ENCODE measurements around the gene NUDCD2.
"Not testable (repeated sequence)": the region's sequence is repeated elsewhere in the genome, so short reads cannot be mapped to it uniquely, and the experiment has no call there.

The NUDCD2 gene

DNA sequence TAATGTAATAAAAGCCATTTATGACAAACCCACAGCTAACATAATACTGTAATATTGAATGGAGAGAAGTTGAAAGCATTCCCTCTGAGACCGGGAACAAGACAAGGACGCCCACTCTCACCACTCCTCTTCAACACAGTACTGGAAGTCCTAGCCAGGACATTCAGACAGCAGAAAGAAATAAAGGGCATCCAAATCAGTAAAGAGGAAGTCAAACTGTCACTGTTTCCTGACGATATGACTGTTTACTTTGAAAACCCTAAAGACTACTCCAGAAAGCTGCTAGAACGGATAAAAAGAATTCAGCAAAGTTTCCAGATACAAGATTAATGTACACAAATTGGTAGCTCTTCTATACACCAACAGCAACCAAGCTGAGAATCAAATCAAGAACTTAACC lies 33.8 kb downstream of the NUDCD2 start:
- not testable (repeated sequence) for DNase-seq (ENCODE audit: low read depth)

DNA sequence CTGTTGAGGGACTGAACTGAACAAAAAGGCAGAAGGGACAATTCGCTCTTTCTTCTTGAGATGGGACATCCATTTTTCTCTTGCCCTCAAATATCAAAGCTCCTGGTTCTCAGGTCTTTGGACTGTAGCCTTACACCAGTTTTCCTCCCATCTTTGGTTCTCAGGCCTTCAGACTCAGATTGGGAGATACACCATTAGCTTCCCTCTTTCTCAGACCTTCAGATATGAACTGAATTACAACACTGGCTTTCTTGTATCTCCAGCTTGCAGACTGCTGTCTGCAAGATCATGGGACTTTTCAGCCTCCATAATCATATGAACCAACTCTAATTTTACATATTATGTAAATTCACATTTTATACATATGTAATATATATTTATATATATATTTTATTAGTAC lies 35.1 kb downstream of the NUDCD2 start:
- no peak for DNase-seq (ENCODE audit: low read depth)

DNA sequence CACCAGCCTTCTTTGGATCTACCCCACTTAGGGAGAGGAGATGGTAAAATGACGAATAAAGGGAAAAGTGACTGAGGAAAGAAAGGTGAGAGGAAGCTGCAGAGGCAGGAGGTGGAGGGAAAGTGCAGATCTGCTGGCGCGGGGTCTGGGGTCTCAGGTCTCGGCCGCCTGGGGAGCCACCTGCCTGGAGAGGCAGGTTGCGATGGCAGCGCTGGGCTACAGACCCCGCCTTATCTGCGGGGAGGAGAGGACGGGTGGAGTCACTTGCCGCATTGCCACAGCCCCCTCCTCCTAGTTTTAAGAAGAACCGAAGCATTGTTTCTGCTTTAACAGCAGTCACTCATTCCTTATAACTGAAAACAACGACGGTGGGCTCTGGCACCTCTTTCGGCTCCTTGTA lies 44.2 kb downstream of the NUDCD2 start:
- DNase-seq (ENCODE audit: low read depth): not testable (repeated sequence)

DNA sequence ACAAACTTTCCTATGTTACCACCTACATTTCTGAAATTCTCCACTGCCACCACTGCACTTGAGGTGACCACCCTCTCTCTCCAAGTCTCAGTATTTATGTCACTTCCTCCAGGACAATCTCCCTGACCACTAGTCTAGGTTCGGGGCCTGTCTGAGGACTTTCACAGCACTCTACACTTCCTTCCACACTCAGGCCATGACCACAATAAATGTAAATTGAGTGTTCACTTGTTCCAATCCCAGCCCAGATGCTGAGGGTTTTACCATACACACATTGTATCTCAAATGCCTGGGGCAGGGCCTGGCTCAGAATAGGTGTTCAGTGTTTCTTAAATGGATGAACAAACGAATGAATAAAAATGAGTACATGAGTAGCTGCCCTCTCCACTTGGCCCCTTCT lies 49.4 kb downstream of the NUDCD2 start:
- DNase-seq (ENCODE audit: low read depth): no peak

DNA sequence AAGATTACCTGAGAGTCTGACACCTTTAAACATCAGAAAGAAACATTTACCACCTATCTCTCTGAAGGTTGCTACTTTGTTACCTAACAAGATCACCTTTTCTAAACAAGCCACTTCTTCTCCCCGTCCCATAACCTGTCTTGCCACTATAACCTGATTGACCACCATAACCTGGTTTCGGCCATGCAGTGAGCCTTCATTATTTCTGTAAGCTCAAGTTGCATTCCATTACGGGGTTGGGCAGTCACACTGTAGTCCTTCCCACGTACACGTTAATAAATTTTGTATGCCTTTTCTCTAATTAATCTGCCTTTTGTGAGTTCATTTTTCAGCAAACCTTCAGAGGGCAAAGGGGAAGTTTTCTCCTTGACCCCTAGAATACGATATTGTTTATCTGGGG lies 50.5 kb downstream of the NUDCD2 start:
- DNase-seq (ENCODE audit: low read depth): no peak

DNA sequence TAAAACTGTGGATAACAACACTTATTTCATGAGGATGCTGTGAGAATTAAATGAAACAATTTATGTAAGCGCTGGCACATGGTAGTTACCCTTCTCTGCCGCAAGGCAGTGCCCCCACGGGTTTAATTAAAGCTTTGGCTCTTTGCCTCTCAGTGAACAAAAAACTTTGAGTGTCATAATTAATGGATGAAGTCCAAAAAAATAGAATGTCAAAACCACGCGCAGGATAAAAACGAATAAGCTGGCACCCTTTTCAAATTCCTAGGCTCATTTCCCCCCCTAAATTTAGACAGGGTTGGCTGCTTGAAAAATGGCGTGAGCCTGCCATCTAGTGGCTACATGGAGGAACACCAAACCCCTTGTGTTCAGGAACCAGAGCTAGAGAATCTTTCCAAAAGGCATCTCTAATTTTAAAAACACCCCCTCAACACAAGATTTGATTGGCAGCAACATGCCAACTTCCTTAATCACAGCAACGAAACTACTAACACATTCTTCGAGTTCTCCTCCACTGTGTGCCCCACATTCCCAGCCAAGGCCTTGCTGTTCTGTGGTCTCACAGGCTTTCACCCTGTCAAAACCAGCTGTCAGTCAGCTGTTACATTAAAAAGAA lies 51.5 kb downstream of the NUDCD2 start:
- peak; percentile 40 for DNase-seq (ENCODE audit: low read depth)

DNA sequence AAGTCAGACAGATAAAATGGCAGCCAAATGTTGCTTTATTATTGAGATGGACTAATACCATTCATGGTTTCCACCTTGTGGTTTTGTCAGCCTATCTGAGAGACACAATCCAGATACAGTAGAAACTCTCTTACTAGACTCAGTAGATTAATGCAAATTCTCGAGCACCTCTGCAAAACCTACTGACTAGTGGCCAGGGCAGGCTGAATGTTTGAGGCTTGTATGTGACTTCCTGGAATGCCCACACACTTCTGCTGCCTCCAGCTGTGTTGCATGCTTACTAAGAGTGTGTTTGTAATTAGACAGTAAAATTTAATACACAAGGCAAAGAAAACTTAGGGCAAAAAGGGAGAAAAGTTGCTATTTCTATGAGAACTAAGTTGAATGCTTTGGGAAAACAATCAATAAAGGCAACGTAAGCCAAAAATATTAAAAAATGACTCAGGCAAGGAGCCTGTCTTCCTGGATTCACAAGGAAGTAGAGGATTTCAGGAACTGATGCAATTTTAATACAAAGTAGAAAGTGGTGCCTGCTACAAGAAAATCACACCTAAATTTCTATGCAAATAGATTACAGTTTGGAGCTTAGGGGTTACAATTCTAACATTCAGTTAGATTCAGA lies 52.8 kb downstream of the NUDCD2 start:
- peak; percentile 56 for DNase-seq (ENCODE audit: low read depth)

DNA sequence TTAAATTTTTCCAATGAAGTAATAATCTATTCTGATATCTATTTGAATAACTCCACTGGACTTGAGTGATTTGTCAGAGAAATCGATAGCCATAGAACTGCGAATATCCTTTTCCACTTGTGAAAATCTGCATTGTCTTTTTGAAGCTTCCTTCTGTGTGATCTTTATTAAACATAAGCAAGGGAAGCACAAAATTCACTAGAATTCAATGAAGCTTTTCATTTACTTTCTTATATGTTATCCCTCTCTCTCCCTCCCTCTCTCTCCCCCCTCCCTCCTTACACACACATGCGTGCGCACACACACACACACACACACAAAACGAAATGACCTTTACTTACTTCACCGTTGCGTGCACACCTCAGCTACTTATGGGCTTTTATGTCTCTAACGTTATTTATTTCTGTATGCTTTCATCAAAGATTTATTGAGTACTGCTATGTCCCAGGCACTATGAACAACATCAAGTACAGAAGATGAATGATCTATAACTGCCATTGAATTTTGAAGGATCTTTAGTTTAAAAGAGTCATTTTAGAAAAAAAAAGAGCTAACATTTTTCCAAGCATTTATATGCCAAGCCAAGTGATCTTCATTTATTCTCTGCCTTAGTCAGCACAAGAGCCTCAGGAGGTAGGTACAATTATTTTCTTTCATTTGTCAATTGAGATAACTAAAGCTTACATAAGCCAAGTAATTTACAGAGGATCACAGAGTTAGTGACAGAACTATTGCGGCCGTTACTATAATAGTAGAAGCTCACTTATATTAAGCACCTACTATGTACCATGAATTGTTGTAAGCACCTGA lies 55.3 kb downstream of the NUDCD2 start:
- no peak for DNase-seq (ENCODE audit: low read depth)

DNA sequence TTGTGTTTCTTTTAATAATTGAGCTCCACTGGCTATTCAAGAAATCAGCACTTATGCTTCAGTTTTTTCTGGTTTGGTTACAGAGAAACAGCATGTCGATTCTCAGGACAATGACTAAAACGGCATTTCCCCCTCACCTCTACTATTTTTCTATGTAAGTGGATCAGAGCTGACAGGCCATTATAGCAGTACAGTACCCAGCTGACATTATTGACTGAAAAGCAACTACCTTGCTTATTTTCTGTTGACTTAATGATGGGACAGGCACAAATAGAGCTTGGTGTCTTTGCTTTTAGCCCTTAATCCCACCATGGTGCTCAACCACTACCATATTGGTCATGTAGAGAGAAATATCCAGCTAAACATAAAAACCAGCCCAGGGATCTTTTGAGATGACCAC lies 57.9 kb downstream of the NUDCD2 start:
- no peak for DNase-seq (ENCODE audit: low read depth)

DNA sequence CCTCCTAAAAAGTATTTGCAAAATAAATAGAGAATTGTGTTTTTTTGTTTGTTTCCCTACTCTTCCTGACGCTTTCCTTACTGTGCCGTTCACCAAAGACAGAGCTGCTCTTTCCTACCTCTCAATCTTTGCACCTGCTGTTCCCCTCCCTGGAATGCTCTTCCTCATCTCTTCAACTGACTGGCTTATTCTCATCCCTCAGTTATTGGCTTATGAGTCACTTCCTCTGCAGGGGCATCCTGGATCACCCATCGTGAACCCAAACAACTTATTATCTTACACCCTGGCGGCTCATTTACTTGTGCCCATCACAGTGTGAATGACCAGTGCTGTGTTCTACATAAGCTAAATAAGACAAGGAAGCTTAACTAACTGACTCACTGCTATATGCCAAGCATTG lies 58.6 kb downstream of the NUDCD2 start:
- no peak for DNase-seq (ENCODE audit: low read depth)

DNA sequence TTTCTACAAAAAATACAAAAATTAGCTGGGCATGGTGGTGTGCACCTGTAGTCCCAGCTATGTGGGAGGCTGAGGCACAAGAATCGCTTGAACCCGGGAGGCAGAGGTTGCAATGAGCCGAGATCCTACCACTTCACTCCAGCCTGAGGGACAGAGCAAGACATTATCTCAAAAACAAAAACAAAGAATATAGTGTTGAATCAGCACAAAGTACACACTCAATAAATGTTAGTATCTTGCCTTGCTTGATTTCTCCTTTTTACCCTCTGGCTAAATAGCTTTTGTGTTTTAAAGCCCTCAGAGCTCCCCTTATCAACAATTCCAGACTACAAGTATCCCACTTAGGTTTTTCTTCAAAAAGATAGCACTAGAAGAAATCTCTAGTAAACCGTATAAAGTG lies 60.0 kb downstream of the NUDCD2 start:
- DNase-seq (ENCODE audit: low read depth): no peak

DNA sequence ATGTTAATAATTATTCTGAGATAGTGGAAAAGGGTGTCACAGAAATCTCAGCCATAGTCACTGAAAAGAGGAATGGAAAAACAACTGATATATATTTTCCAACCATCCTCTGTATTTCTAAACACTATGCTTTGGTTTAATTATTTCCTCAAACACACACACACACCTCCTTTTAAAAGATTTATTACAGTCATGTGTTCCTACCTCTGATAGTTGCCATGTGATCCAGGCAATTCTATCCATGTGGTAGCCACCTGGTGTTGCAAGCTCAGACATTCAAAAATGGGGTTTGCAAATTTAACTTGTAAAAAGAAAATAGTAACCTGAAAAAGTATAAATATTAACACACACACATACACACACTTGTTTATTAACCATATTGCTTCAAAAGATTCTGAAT lies 62.5 kb downstream of the NUDCD2 start:
- no peak for DNase-seq (ENCODE audit: low read depth)

DNA sequence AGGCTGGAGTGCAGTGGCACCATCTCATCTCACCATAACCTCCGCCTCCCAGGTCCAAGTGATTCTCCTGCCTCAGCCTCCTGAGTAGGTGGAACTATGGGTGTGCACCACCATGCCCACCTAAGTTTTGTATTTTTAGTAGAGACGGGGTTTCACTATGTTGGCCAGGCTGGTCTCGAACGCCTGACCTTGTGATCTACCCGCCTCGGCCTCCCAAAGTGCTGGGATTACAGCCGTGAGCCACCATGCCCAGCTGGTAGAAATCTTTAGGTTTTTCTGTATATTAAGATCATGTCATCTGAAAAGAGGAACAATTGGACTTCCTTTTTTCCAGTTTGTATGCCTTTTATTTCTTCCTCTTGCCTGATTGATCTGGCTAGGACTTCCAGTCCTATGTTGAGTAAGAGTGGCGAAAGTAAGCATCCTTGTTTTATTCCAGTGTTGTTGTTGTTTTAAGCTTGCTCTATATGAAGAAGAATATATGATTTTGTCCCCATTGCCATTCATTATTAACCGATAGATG lies 63.0 kb downstream of the NUDCD2 start:
- not testable (repeated sequence) for DNase-seq (ENCODE audit: low read depth)

All from amniotic epithelial cell (primary cell).